Measurements from ENCODE around the gene CACNA1D.

- TF ChIP-seq CTCF (IDR thresholded peaks at IDR 0.05; ENCODE audit: poor library complexity) (no peak), EZH2 (IDR thresholded peaks at IDR 0.05; ENCODE audit: borderline replicate concordance) (no peak), EZH2phosphoT487 (IDR thresholded peaks at IDR 0.05; ENCODE audit: low read depth, severe bottlenecking, unreplicated experiment) (no peak)
These were observed 301.6 kb downstream of the CACNA1D start for GRCh38 chr3:53795789-53796560.
